ENCODE measurements around the gene MAPK12.
"Not testable (repeated sequence)": the region's sequence is repeated elsewhere in the genome, so short reads cannot be mapped to it uniquely, and the experiment has no call there.

Gene MAPK12

DNA sequence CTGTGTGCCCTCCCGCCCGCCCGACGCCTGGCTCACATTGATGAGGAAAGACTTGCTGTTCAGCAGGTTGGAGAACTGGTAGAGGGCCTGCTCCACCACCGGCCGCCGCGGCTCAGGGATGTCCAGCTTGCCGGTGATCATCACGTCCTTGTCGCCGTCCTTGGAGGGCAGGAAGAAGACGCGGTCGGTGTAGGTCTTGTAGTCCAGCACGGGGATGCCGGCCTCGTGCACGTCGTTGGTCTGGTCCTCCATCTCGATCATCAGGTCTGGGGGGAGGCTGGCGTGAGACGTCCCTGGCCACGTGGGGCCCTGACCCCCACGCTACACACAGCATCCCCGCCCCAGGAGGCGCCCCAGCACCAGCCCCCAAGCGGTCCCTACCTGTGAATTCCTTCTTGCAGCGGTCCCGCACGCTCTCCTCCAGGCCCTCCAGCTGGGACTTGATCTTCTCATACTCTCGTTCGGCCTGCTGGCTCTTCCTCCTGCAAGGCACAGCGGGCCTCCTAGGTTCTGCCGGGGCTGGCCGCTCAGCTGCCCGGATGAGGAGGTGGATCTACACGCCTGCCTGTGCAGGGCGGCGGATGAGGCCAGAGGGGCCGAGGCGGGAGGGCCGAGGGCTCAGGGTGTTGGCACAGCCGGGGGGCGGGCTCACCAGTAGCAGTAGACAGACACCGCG is 19.4 kb upstream of the MAPK12 start:
- DNase-seq: no peak

DNA sequence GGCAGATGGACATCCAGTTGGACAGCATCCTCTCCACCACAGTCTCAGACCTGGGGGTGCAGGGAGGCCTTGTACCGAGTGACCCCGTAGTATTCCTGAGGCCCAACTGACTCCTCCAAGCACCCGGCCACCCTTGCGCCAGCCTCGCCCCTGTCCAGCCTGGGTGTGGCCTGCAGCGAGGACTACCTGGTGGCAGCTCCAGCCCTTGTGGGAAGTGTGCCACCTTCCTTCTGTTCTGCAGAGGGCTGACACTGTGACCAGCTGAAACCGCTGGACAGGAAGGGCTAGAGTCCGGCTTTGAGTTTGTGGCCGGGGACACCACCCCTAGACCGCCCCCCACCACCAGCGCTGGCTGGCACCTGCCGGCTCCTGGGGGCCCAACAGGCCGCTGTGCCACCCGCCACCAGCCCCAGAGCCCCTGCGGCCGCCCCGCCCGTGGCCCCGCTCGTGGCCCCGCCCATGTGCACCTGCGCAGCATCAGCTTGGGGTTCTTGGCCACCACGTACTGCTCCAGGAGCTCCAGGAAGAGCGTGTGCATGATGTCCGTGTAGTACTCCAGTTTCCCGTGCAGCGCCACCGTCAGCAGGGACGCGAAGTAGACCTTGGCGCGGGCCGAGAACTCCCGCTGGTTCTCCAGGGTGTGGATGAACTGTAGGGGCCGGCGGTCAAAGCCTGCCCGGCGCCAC is 18.7 kb upstream of the MAPK12 start:
- DNase-seq: no peak

DNA sequence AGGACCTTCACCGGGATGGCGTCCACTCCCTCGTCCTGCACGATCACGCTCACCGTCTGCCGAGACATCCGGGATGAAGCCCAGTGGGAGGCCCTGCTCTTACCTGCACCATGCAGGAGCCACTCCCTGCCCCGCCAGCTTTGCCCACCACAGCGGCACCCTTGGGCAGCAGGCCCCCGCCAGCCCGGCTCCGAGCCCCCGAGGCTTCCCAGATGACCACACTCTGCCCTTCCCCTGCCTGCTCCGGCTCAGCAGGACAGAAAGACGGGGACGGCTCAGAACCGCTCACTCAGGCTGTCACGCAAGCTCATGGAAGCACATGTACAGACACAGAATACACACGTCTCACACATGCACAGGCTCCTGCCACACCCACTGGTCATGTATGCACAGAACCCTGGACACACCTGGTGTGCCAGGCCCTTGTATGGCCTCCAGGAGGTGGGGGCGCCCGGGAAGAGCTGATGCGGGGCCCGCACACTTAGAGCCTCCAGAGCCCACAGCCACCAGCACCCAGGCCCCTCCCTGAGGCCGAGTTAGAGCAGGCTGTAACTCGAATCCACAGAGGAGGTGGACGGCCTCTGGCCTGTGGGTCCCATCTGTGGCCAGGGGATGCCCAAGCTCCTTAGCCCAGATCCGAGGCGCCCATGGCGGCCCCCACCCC is 17.6 kb upstream of the MAPK12 start:
- DNase-seq: no peak

DNA sequence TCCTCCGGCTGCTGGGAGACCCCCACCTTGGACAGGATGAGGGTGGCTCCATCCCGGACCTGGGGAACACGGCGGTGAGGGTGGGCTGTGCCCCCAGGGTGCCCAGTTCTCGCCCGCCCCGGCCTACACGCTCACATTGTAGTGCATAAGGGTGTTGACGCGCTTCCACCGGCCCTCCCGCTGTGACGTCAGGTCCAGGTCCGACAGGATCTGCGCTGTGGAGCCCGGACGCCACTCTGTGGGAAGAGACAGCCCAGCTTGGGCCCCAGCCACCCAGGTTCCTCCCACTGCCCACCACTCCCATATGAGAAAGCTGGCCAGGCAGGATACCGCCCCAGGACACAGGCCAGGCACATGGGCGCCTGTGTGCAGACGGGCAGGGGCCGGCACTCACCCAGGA is 17.0 kb upstream of the MAPK12 start:
- DNase-seq: no peak

DNA sequence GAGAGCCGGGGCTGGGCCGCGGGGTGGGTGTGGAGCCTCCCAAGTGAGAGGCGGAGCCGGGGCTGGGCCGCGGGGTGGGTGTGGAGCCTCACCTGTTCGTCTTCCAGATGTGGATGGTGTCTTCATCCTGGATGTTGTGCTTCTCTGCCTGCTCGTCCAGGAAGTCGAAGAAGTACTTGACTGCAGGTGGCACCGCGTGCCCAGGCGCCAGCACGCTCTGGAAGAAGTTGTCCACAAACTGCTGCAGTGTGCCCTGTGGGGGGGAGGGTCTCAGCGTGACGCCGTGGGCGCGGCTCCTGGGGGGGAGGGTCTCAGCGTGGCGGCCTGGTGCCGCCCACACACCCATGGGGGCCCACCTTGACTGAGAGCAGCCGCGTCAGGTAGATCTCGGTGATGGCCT is 16.3 kb upstream of the MAPK12 start:
- no peak for DNase-seq

DNA sequence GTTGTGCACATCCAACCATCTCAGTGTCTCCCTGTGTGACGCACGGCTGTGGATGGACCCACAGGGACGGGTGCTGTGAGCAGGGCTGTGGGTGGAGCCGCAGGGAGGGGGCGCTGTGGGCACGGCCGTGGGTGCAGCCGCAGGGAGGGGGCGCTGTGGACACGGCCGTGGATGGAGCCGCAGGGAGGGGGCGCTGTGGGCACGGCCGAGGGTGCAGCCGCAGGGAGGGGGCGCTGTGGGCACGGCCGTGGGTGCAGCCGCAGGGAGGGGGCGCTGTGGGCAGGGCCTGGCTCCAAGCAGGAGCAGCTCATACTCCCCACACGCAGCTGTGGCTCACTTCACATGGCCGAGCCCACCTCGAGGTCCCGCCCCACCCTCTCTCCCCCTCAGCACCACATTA is 14.7 kb upstream of the MAPK12 start:
- no peak for DNase-seq

DNA sequence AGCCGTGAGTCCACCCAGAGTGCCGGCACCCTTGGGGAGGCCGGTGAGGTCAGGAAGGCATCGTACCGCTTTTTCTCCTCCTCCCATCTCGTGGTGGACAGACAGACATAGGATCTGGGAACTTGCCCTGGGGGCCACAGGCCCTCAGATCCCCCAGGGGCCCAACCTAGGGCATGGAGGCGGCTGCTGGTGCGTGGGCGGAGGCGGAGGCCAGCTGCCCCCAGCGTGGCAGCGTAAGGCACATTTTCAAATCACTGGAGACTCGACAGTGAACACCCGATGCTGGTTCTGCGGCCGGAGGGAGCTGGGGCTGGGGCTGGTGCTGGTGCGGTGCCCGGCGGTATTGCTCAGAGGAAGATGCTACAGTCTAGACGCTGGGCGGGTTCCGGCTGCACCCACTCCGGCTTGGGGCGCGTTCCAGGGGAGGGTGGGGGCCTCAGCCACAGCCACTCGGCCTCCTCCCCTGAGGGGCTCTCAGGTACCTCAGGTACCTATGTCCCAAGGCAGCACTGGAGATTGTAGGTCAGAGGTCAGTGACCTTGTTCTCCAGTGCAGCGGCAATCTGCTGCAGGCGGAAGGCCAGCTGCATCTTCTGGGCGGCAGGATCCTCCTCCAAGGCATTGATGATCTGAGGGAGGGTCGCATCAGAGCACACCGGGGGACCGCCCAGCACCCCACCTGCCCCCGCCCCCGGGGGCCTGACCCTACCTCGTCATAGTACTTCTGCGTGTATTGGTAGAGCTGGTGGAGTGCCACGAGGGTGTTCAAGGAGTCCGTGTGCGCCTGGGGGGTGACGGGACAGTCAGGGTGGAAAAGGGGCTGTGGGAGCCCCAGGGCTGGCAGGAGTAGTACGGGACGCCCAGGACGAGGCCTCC is 13.9 kb upstream of the MAPK12 start:
- no peak for DNase-seq

DNA sequence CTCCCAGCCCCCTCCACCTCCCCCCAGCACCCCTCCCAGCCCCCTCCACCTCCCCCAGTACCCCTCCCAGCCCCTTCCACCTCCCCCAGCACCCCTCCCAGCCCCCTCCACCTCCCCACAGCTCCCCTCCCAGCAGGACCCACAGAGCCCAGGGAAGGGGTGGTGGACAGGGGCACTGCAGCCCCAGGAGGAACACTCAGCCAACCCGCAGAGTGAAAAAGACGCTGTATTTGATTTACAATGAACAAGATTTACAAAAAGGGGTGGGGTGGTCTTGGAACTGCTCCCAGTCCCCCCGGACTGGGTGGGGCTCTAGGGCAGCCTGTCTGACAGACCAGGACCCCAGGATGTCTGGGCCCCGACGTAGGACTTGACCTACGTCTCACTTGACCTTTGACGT is 13.3 kb upstream of the MAPK12 start:
- no peak for DNase-seq

DNA sequence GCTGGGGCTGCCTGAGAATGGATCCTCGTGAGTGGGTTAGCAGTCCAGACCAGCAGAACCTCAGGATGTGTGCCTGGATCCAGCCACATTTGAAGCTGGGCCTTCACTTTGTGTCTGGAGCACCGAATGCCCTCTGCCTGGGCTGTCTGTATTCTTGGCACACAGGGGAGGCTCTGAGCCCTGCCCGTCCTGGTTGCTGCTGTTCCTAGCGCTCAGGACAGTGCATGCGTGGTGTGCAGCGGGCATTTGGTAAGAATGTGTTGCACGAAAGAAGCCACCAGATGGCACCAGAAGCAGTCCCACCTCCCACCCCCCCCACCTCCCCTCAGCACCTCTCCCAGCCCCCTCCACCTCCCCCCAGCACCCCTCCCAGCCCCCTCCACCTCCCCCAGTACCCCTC is 12.8 kb upstream of the MAPK12 start:
- no peak for DNase-seq

DNA sequence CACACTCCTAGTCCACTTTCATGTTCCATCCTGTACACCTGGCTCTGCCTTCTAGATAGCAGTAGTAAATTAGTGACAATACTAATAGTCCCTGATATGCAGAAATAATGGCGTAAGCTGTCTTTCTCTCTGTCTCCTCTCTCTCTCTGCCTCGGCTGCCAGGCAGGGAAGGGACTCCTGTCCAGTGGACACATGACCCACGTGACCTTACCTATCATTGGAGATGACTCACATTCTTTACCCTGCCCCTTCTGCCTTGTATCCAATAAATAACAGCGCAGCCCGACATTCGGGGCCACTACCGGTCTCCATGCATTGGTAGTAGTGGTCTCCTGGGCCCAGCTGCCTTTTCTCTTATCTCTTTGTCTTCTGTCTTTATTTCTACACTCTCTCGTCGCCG is 12.3 kb upstream of the MAPK12 start:
- not testable (repeated sequence) for DNase-seq

DNA sequence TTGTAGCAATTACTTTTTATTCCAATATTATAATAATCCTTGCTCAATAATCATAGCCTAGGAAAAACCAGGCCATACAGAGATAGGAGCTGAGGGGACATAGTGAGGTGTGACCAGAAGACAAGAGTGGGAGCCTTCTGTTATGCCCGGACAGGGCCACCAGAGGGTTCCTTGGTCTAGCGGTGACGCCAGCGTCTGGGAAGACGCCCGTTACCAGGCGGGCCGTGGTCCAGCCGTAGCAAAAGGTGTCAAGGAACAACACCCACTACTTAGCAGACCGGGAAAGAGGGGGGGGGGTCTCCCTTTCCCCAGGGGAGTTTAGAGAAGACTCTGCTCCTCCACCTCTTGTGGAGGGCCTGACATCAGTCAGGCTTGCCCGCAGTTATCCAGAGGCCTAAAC is 11.9 kb upstream of the MAPK12 start:
- not testable (repeated sequence) for DNase-seq

DNA sequence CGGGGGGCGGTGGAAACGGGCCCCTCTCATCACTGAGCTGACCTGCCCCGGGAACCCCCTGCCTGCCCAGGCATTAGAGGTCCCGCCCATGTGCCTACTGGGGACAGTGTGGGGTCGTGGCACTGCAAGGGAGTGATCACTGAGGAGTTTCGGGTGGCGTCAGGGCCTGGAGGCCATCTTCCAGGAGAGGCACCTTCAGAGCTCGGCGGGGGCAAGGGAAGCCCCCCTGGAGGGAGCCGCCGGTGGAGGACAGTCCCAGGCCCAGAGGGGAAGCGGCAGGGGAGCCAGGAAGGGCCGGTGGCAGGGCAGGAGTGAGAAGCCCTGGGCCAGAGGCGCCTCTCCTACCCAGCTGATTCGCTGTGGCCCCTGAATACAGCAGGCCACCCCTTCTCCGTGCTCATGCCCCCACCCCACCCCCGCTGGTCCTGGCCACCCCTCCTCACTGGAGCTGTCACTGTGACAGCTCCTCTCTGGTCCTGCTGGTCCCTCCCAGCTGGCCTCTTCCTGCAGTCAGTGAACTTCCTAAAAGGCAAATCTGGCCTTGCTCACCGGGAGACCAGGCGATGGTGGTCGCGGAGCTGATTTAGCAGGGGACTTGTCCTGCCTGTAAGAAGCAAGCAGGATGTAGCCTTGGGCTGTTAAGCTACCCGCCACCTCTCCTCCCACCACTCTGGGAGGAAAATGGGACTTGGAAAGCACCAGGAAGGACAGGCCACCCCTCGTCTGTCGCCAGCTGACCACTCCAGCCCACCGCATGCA is 10.7 kb upstream of the MAPK12 start:
- no peak for DNase-seq

DNA sequence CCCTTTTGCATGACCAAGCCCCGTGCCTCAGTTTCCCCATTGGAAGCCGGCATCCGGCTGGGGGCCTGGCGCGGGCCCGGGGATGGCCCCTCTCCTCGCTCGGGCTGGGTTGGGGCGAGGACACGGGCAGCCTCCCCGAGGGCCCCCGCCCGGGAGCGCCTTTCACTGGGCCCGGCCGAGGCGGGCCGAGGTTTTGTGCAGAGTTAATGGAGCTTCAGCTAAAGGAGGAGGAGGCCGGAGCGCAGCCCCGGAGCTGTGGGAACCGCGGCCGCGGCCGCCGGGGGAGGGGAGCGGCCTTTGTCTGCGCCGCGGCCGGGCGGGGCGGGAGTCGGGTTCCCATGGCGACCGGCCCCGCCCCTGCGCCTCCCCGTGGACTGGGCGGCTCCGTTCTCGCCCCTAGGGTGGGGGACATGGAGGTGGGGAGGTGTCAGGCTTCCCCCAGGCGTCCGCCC is 10.1 kb upstream of the MAPK12 start:
- DNase-seq: no peak

DNA sequence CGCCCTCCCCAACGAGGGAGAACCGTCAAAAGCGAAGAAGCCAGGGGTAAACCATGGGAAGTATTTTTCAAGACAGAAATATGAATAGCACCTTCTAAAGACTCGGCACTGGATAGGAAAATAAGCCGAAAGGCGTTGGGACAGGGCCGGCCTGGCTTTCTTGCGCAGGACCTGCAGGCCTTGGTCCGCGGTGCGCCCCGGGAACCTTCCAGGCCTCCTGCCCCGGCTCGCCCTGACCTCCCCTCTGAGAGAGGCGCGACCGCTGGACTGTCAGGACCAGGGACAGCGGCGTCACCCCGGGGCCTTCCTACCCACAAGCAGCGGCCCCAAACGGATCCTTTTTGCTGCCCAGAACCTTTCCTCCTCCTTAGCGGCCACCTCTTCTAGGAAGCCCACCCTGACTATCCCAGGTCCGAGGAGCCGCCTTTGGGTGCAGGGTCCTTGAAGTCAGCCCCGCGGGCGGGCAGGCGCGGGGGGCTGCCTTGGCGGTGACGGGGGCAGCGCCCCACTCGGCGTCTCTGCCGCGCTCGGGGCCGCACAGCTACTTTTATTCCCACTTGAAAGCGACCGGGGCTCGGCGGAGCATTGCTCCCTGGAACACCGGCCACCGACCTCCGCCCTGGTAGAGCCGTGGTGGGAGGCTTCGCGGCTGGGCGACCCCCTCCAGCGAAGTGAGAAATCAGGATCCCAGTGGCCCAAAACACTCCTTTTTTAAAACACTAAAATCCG is 9.3 kb upstream of the MAPK12 start:
- no peak for DNase-seq

DNA sequence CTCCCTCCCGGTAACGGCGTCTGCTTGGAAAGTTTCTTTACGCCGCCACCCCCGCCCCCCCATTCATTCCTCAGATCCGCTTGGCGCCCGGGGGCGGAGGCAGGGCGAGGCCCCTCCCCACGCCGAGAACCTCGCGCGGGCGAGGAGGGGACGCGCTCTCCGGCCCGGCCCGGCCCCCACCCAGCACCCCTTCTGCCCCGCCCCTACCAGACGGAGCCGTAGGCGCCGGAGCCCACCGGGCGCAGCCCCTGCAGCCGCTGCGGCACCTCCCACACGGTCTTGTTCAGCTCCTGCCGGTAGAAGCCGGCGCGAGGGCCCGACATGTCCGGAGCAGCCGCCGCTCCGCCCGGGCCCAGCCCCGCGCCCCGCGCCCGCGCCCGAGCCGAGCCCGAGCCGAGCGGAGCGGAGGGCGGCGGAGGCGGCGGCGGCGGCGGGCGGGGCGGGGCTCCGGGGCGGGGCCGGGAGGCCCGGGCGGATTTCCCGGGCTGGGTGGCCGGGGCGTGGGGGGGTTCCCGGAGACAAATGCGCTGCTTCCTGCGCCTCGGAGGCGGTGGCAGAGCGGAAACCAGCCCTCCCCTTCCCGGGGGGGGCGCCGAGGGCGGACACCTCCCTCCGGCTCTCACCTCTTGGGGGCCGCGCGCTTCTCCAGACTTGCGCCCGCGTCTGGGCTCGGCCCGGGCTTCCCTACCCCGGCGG is 8.6 kb upstream of the MAPK12 start, which contains the start of gene MAPK11:
TSS of gene MAPK11 (minus strand) at position 411 of the 696 bp plus-strand sequence. CDS start at position 323, 88 bp downstream.
- DNase-seq: no peak

DNA sequence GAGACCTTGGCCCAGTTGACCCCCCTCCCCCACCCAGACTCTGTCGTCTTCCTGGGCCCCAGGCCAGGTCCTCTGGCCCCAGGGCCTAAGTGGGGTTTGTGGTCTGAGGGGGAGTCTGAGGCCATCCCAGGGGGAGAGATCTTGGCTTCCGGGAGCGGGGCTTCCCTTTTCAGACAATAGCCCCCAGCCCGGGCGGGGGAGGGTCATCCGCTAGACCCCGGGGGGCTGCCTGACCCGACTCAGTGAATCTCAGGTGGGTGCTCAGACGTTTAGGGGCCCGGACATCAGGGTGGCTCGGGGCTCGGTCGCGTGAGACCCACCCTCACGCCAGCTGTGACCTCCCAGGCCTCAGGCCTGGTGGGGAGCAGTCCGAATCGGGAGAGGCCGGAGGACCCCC is 8.1 kb upstream of the MAPK12 start:
- DNase-seq: no peak

DNA sequence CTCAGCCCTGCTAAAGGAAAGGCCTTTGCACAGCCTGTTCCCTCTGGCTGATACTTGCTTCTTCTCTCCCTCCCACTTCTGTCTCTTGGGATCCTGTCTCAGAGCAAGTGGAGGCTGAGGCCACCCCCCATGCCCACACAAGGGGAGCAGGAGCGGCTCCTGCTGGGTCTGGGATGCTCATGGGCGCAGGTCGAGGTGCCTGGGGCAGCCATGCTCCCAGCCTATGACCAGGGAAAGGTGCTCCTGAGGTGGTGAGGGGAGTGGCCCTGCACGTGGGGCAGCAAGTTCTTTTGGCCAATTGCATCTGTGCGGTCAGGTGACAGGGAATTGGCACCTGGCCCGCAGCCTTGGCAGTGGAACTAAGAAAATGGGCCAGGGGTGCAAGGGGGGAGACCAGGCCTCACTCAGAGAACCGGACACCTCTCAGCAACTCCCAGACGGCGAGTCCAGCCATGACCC is 7.2 kb upstream of the MAPK12 start:
- no peak for DNase-seq

DNA sequence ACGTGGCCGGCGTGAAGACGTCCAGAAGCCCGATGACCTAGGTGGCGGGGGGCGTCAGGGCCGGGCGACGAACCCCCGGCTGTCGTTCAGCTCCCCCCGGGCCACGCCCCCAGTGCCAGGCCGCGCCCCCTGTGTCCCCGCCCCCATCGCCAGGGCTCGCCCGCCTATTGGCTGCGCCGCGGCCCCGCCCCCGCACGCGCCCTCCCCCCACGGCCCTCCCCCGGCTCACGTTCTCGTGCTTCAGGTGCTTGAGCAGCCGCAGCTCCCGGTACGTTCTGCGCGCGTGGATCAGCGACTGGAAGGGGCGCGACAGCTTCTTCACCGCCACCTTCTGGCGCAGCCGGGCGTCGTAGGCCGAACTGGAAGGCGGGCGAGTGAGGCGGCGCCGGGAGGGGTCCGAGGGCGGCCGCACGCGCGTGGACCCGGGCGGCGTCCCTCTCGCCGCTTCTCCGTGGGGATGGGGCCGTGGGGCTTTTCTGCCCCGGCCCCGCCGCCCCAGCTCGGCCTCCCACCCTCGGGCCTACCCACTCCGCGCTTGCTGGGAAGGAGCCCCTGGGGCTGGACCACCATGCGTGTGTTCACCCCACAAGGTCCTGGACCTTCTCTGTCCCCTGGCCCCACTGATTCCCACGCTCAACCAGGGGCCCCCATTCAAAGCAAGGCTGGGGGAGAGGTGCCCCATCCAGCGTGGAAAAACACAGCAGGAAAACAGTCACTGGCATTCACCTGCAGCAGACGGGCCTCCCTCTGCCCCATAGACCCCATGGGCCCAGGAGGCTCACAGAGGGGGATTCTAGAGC is 6.3 kb upstream of the MAPK12 start:
- DNase-seq: no peak

DNA sequence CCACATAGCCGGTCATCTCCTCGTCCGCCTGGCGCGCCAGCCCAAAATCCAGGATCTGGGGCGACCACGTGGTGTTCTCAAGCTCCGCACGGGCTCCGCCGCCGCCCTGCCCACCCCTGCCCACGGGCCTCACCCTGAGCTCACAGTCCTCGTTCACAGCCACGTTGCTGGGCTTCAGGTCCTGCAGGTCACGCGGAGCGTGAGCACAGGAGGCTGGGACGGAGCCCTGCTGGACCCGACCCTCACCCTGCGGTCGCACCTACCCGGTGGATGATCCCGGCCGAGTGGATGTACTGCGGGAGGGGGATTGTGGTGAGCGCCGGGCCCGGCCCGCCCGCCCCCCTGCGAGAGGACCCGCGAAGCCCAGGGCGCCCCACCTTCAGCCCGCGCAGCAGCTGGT is 5.5 kb upstream of the MAPK12 start:
- DNase-seq: no peak

All from NCI-H187 treated with DMSO at 0.1 percent for 48 hours (cell line).